ENCODE data around the gene CES1. TPM values are rescaled to one million over a fixed set of nuclear protein-coding genes. Genes with fewer than 3 reads are reported as not detected.
"Not testable (repeated sequence)": the region's sequence is repeated elsewhere in the genome, so short reads cannot be mapped to it uniquely, and the experiment has no call there.

The CES1 gene
- total RNA-seq, 4 donors from 2014 or later: 1.3 to 31.7 (median 14.5) TPM

GRCh38 chr16:55871411-55872038, 38.6 kb upstream of the CES1 start:
- no peak for TF ChIP-seq CTCF (IDR thresholded peaks at IDR 0.05)
- TF ChIP-seq POLR2A (IDR thresholded peaks at IDR 0.05): no peak
- no peaks in the 10 kb centered on the region for H3K9me3 ChIP-seq

GRCh38 chr16:55868980-55869379, 36.1 kb upstream of the CES1 start:
- no peak for DNase-seq
- H3K9me3 ChIP-seq: no peaks in the 10 kb centered on the region
- no peaks in the 10 kb centered on the region for H3K36me3 ChIP-seq
- no peaks in the 10 kb centered on the region for H3K4me1 ChIP-seq
- no peak overlapping the region for H3K27ac ChIP-seq
- intact Hi-C loops (cut with DNase I; ENCODE audit: low total_unique reads): no loop called here
- H3K4me3 ChIP-seq: no peak overlapping the region
- no peak for TF ChIP-seq CTCF (IDR thresholded peaks at IDR 0.05)
- TF ChIP-seq POLR2A (IDR thresholded peaks at IDR 0.05): no peak
- no peaks in the 10 kb centered on the region for H3K27me3 ChIP-seq

More at GRCh38 chr16:55871411-55872038, 38.6 kb upstream of the CES1 start:
- no peak overlapping the region for H3K4me3 ChIP-seq
- H3K4me1 ChIP-seq: no peaks in the 10 kb centered on the region
- H3K27ac ChIP-seq: no peak overlapping the region
- no peaks in the 10 kb centered on the region for H3K36me3 ChIP-seq
- no peak for DNase-seq
- intact Hi-C loops (cut with DNase I; ENCODE audit: low total_unique reads): no loop called here
- H3K27me3 ChIP-seq: no peaks in the 10 kb centered on the region

- no peak overlapping the region for H3K27ac ChIP-seq
- H3K9me3 ChIP-seq: no peaks in the 10 kb centered on the region
- H3K27me3 ChIP-seq: no peaks in the 10 kb centered on the region
- no peak for DNase-seq
- TF ChIP-seq CTCF (IDR thresholded peaks at IDR 0.05): no peak
- no peak for TF ChIP-seq POLR2A (IDR thresholded peaks at IDR 0.05)
- H3K4me1 ChIP-seq: no peaks in the 10 kb centered on the region
- intact Hi-C loops (cut with DNase I; ENCODE audit: low total_unique reads): no loop called here
- no peak overlapping the region for H3K4me3 ChIP-seq
- no peaks in the 10 kb centered on the region for H3K36me3 ChIP-seq
Measured at GRCh38 chr16:55868137-55868536, 35.2 kb upstream of the CES1 start.

- Histone ChIP-seq H3K27ac (no peak overlapping the region), H3K36me3 (no peaks in the 10 kb centered on the region), H3K27me3 (no peaks in the 10 kb centered on the region), H3K4me3 (no peak overlapping the region), H3K4me1 (no peaks in the 10 kb centered on the region), H3K9me3 (no peaks in the 10 kb centered on the region)
- no peak for DNase-seq
- TF ChIP-seq CTCF (IDR thresholded peaks at IDR 0.05) (no peak), POLR2A (IDR thresholded peaks at IDR 0.05) (no peak)
- intact Hi-C loops (cut with DNase I; ENCODE audit: low total_unique reads): no loop called here
Measured at GRCh38 chr16:55861288-55861687, 28.4 kb upstream of the CES1 start.

GRCh38 chr16:55857650-55858049, 24.8 kb upstream of the CES1 start:
- DNase-seq; H3K9me3 ChIP-seq; H3K4me3 ChIP-seq; H3K4me1 ChIP-seq; H3K36me3 ChIP-seq; H3K27me3 ChIP-seq; H3K27ac ChIP-seq; intact Hi-C loops (cut with DNase I; ENCODE audit: low total_unique reads): not testable (repeated sequence)

- Histone ChIP-seq H3K9me3 (no peaks in the 10 kb centered on the region), H3K27me3 (no peaks in the 10 kb centered on the region), H3K36me3 (no peaks in the 10 kb centered on the region), H3K27ac (no peak overlapping the region), H3K4me1 (no peaks in the 10 kb centered on the region), H3K4me3 (no peak overlapping the region)
- no peak for DNase-seq
- no peak for TF ChIP-seq CTCF (IDR thresholded peaks at IDR 0.05)
- TF ChIP-seq POLR2A (IDR thresholded peaks at IDR 0.05): no peak
- intact Hi-C loops (cut with DNase I; ENCODE audit: low total_unique reads): no loop called here
Measured at GRCh38 chr16:55856950-55857349, 24.1 kb upstream of the CES1 start.

Data from uterus (tissue), 4 donors.